H1 (cell line): Measurements from ENCODE around the gene PSD2. TPM values are rescaled to one million over a fixed set of nuclear protein-coding genes. Genes with fewer than 3 reads are reported as not detected.

Source experiments
- CTCF ChIA-PET: fragments of 300-600 bp; sonication (Branson Sonifier 250); formaldehyde crosslinking; loops from one replicate; lab custom pipeline; 2021; ENCODE audit not compliant: partially characterized antibody; lab: Charles Lee
- POLR2A ChIA-PET: fragments of 300-600 bp; sonication (Branson Sonifier 250); formaldehyde crosslinking; loops from one replicate; lab custom pipeline; 2021; ENCODE audit warnings: inconsistent platforms; ENCODE audit not compliant: partially characterized antibody; lab: Charles Lee
- DNase-seq, 2 experiments: peaks; one replicate each; pipeline versions ENCODE4 v3.0.0 to v3.0.0-alpha.2; 2010 to 2022; ENCODE audit warnings: low spot score in 2 of 2, low read depth in 1 of 2, mixed read lengths in 1 of 2
- FAIRE-seq: peaks from 2 replicates; lab custom pipeline; 2011; peaks lifted over from hg19 to GRCh38; lab: Jason Lieb, UNC
- H2AFZ ChIP-seq: 2 replicates; pipeline ENCODE4 v1.8.1; 2012; ENCODE audit warnings: low read length, inconsistent platforms
- H2AK5ac ChIP-seq: 2 replicates; pipeline ENCODE4 v1.6.1; 2013; ENCODE audit warnings: low read depth, low read length
- H2BK120ac ChIP-seq: replicated peaks from 2 replicates; pipeline ENCODE3; 2013; ENCODE audit warnings: low read depth, low read length, inconsistent platforms
- H2BK12ac ChIP-seq: 2 replicates; pipeline ENCODE4 v1.6.1; 2013; ENCODE audit warnings: low read depth, low read length
- H2BK15ac ChIP-seq: 2 replicates; pipeline ENCODE4 v1.6.1; 2013; ENCODE audit warnings: low read length
- H2BK20ac ChIP-seq: 2 replicates; pipeline ENCODE4 v1.6.1; 2013; ENCODE audit warnings: low read length
- H2BK5ac ChIP-seq: 2 replicates; pipeline ENCODE4 v1.6.1; 2013; ENCODE audit warnings: low read depth, low read length
- H3K14ac ChIP-seq: 2 replicates; pipeline ENCODE4 v1.6.1; 2013; ENCODE audit warnings: inconsistent platforms; ENCODE audit not compliant: insufficient read length
- H3K18ac ChIP-seq: 2 replicates; pipeline ENCODE4 v1.6.1; 2013; ENCODE audit warnings: low read length; ENCODE audit errors: extremely low read depth
- H3K23ac ChIP-seq: 2 replicates; pipeline ENCODE4 v1.6.1; 2013; ENCODE audit warnings: inconsistent platforms; ENCODE audit not compliant: insufficient read length
- H3K23me2 ChIP-seq: 2 replicates; pipeline ENCODE4 v1.6.1; 2013; ENCODE audit warnings: low read depth, low read length
- H3K27ac ChIP-seq: 2 replicates; pipeline ENCODE4 v1.6.1; 2011; ENCODE audit warnings: low read depth, low read length, inconsistent platforms
- H3K27me3 ChIP-seq, 4 experiments: replicated peaks in 1 of 4; 1 replicate in 1 of 4; 2 replicates in 3 of 4; pipeline versions ENCODE4 v1.6.1 to v1.8.1; 2011 to 2013; ENCODE audit warnings: low read length in 3 of 4, mild to moderate bottlenecking in 3 of 4, inconsistent platforms in 2 of 4, mixed read lengths in 2 of 4, moderate library complexity in 1 of 4; ENCODE audit not compliant: control insufficient read depth in 3 of 4, insufficient read depth in 3 of 4; ENCODE audit errors: extremely low read depth in 1 of 4
- H3K36me3 ChIP-seq, 4 experiments: 2 replicates each; pipeline versions ENCODE4 v1.6.1 to v1.8.1; 2011 to 2013; ENCODE audit warnings: mild to moderate bottlenecking in 4 of 4, low read length in 3 of 4, moderate library complexity in 2 of 4, control low read depth in 1 of 4, inconsistent platforms in 1 of 4; ENCODE audit not compliant: insufficient read depth in 4 of 4, control insufficient read depth in 2 of 4
- H3K4ac ChIP-seq: replicated peaks from 2 replicates; pipeline ENCODE3; 2013; ENCODE audit warnings: low read length, low read depth, mixed read lengths, inconsistent platforms; ENCODE audit not compliant: insufficient read length
- H3K4me1 ChIP-seq, 4 experiments: replicated peaks in 1 of 4; 1 replicate in 1 of 4; 2 replicates in 3 of 4; pipeline versions ENCODE4 v1.6.1 to v1.8.1; 2011 to 2013; ENCODE audit warnings: low read length in 3 of 4, inconsistent platforms in 2 of 4, mixed read lengths in 1 of 4; ENCODE audit not compliant: insufficient read depth in 4 of 4, control insufficient read depth in 3 of 4
- H3K4me2 ChIP-seq, 2 experiments: 2 replicates each; pipeline versions ENCODE4 v1.6.1 to v1.8.1; 2011 to 2013; ENCODE audit warnings: low read depth in 2 of 2, low read length in 2 of 2, control low read depth in 1 of 2, inconsistent platforms in 1 of 2, mild to moderate bottlenecking in 1 of 2; ENCODE audit not compliant: insufficient read depth in 1 of 2
- H3K4me3 ChIP-seq, 4 experiments: fragments of 200-600, 300-600 bp in 1 of 4; sonication (generic), shearing (Covaris generic), sonication (Bioruptor Twin) in 1 of 4; 2 replicates each; pipeline versions ENCODE4 v1.5.1 to v1.8.1; 2011 to 2016; ENCODE audit warnings: low read length in 4 of 4, low read depth in 3 of 4, control low read depth in 2 of 4, inconsistent platforms in 2 of 4, mild to moderate bottlenecking in 2 of 4, mixed read lengths in 1 of 4, moderate library complexity in 1 of 4; ENCODE audit not compliant: insufficient read depth in 2 of 4; ENCODE audit errors: extremely low read depth in 1 of 4
- H3K56ac ChIP-seq: replicated peaks from 2 replicates; pipeline ENCODE3; 2013; ENCODE audit warnings: low read depth, mild to moderate bottlenecking, mixed read lengths, low read length, inconsistent platforms; ENCODE audit not compliant: insufficient read length
- H3K79me1 ChIP-seq: 2 replicates; pipeline ENCODE4 v1.6.1; 2013; ENCODE audit warnings: low read depth, low read length, control low read depth
- H3K79me2 ChIP-seq, 2 experiments: 2 replicates each; pipeline versions ENCODE4 v1.6.1 to v1.8.1; 2012 to 2013; ENCODE audit warnings: low read length in 2 of 2, mild to moderate bottlenecking in 2 of 2, inconsistent platforms in 1 of 2; ENCODE audit not compliant: insufficient read depth in 2 of 2, control insufficient read depth in 1 of 2
- H3K9ac ChIP-seq, 4 experiments: replicated peaks in 1 of 4; 1 replicate in 1 of 4; 2 replicates in 3 of 4; pipeline versions ENCODE4 v1.6.1 to v1.8.1; 2011 to 2013; ENCODE audit warnings: low read depth in 3 of 4, low read length in 3 of 4, control low read depth in 2 of 4, mild to moderate bottlenecking in 2 of 4, moderate library complexity in 2 of 4, inconsistent platforms in 1 of 4; ENCODE audit errors: extremely low read depth in 1 of 4
- H3K9me3 ChIP-seq, 2 experiments: 2 replicates each; pipeline versions ENCODE4 v1.6.1 to v1.8.1; 2012 to 2013; ENCODE audit warnings: mild to moderate bottlenecking in 2 of 2, moderate library complexity in 2 of 2, control low read depth in 1 of 2, inconsistent platforms in 1 of 2, low read depth in 1 of 2, low read length in 1 of 2, mixed read lengths in 1 of 2; ENCODE audit not compliant: insufficient read depth in 2 of 2
- H4K20me1 ChIP-seq, 2 experiments: replicated peaks in 1 of 2; 2 replicates each; pipeline versions ENCODE3 to v1.8.1; 2011 to 2013; ENCODE audit warnings: inconsistent platforms in 2 of 2, low read length in 2 of 2, mild to moderate bottlenecking in 1 of 2; ENCODE audit not compliant: insufficient read depth in 2 of 2, control insufficient read depth in 1 of 2
- H4K5ac ChIP-seq: 2 replicates; pipeline ENCODE4 v1.6.1; 2013; ENCODE audit warnings: low read length, low read depth, mixed read lengths, inconsistent platforms; ENCODE audit not compliant: insufficient read length
- H4K8ac ChIP-seq: 2 replicates; pipeline ENCODE4 v1.8.0; 2013; ENCODE audit warnings: mild to moderate bottlenecking, moderate library complexity, low read length, inconsistent platforms; ENCODE audit not compliant: insufficient read depth; ENCODE audit errors: extremely low read depth
- H4K91ac ChIP-seq: replicated peaks from 2 replicates; pipeline ENCODE3; 2013; ENCODE audit warnings: low read length, mixed read lengths, inconsistent platforms; ENCODE audit not compliant: insufficient read length
- BRCA1 ChIP-seq: IDR thresholded peaks from 2 replicates; pipeline ENCODE4 v1.6.1; 2012; ENCODE audit warnings: low read depth, low read length, improper control_type of control experiment
- USF2 ChIP-seq: IDR thresholded peaks from 2 replicates; pipeline ENCODE4 v1.6.1; 2011; ENCODE audit warnings: low read length, improper control_type of control experiment
- WGBS, 2 experiments: shearing (Covaris generic) in 1 of 2; methylation state at CpG; one replicate each; pipeline versions ENCODE4 v1.1.6 to v1.1.7; 2013 to 2015; ENCODE audit warnings: low lambda C conversion rate in 2 of 2, mixed read lengths in 2 of 2, inconsistent platforms in 1 of 2, low coverage in 1 of 2, missing lambda C conversion rate in 1 of 2; ENCODE audit not compliant: insufficient replicate concordance in 2 of 2, insufficient coverage in 1 of 2, insufficient read length in 1 of 2; ENCODE audit errors: extremely low coverage in 1 of 2, missing lambda C conversion rate in 1 of 2; 5-methylcytosine and 5-hydroxymethylcytosine counted together
- polyA plus RNA-seq, 7 experiments: library from polyadenylated mRNA; depleted of rRNA in 3 of 7; stranded (reverse) in 5 of 7; unstranded in 2 of 7; fragments of >200 nt in 5 of 7; fragments of 200-250 nt in 2 of 7; gene quantifications; 1 replicate in 5 of 7; 2 replicates in 1 of 7; 4 replicates in 1 of 7; pipeline versions ENCODE4 v1.2.1 to v1.2.3, GENCODE V29; 2011 to 2013; ENCODE audit warnings: missing spikeins in 2 of 7, mixed read lengths in 2 of 7
- total RNA-seq: library from RNA; stranded (reverse); fragmentation: NEBNext Ultra II Directional; extraction: Animal tissue kit (Norgen Biotek cat#: 25700); gene quantifications from 2 replicates; pipeline ENCODE4 v1.2.1, GENCODE V29; 2021

Gene PSD2
- total and polyA plus RNA-seq, 2 of the 8 experiments (the other 6 are each of a cell fraction or from before 2014, with no cell fraction given), result 0.06 to 0.14 TPM

GRCh38 chr5:139769477-139769876 lies 26.1 kb upstream of the PSD2 start:
- Histone ChIP-seq H4K5ac (no peak overlapping the region), H3K4ac (no peak overlapping the region), H3K23ac (no peak overlapping the region), H3K56ac (no peak overlapping the region), H3K27me3 (peaks cover 5 to 22% (median 13%) of the 10 kb centered on the region in 4 experiments), H3K14ac (no peak overlapping the region), H3K4me3 (no peak overlapping the region), H2AFZ (no peak overlapping the region), H2BK12ac (peak overlapping the region; percentile 60; the same call in 1 of the 2 replicates), H2BK120ac (no peak overlapping the region), H3K4me2 (no peak overlapping the region), H2BK5ac (no peak overlapping the region), H3K18ac (no peak overlapping the region), H4K8ac (no peak overlapping the region), H4K91ac (no peak overlapping the region), H2AK5ac (no peak overlapping the region), H2BK20ac (no peak overlapping the region), H3K9me3 (no peaks in the 10 kb centered on the region), H3K9ac (no peak overlapping the region), H3K4me1 (peaks cover 5 to 12% (median 9%) of the 10 kb centered on the region in 4 experiments; a peak in 6 of 7 replicates), H3K79me1 (no peaks in the 10 kb centered on the region), H3K79me2 (no peaks in the 10 kb centered on the region), H3K27ac (no peak overlapping the region), H3K23me2 (no peaks in the 10 kb centered on the region; the same call in 1 of the 2 replicates), H2BK15ac (no peak overlapping the region), H4K20me1 (peaks cover 0 to 2% of the 10 kb centered on the region in 2 experiments), H3K36me3 (no peaks in the 10 kb centered on the region)
- FAIRE-seq (no peak), DNase-seq (no peak)
- WGBS, 2 experiments, result 87% methylated on average over 3 of the region's 3 CpGs; no CpG with 5 or more reads in 1 of the 2 experiments
- ChIA-PET CTCF (interaction anchor here (0.6 to 15.7 kb wide), 9 partner anchors 9 to 245 kb away, joined by 3 to 385 read pairs (median 3); no protein-coding TSS in a partner anchor), POLR2A (interaction anchor here (0.5 to 1.4 kb wide), 2 partner anchors 10 to 131 kb away, joined by 3 read pairs; no protein-coding TSS in a partner anchor)
- TF ChIP-seq BRCA1 (no peak), USF2 (no peak)
